K562 (cell line): ENCODE data around the gene ANO9. TPM values are rescaled to one million over a fixed set of nuclear protein-coding genes. Genes with fewer than 3 reads are reported as not detected.

ENCODE experiments used
- ATAC-seq: fragments of 200-7000 bp; cut with Tn5 transposase; 3 replicates; pipeline ENCODE4 v1.9.1; 2020; ENCODE audit warnings: moderate library complexity
- BruUV-seq: library from RNA; stranded (reverse); fragments of 400-500 nt; replicated peaks from 2 replicates; lab custom pipeline; 2021; lab: Mats Ljungman, UMichigan
- CTCF ChIA-PET: fragments of 300-600 bp; formaldehyde crosslinking; extraction: SDS; loops from one replicate; lab custom pipeline; 2021; ENCODE audit warnings: low intra/inter-chr PET ratio; lab: Yijun Ruan, JAX
- POLR2A ChIA-PET: fragments of 300-600, 350-650 bp; sonication (Branson Sonifier 250); formaldehyde crosslinking; extraction: SDS; loops from one replicate; lab custom pipeline; 2021; ENCODE audit warnings: antibody characterized with exemption, inconsistent platforms; lab: Yijun Ruan, JAX
- DNase-seq, 4 experiments: peaks; one replicate each; pipeline versions ENCODE4 v3.0.0 to v3.0.0-alpha.2; 2011 to 2018; ENCODE audit warnings: low spot score in 3 of 4, mixed read lengths in 3 of 4; ENCODE audit errors: extremely low read depth in 1 of 4
- FAIRE-seq: peaks from 2 replicates; lab custom pipeline; 2011; peaks lifted over from hg19 to GRCh38; lab: Jason Lieb, UNC
- H2AFZ ChIP-seq: 2 replicates; pipeline ENCODE4 v1.6.0; 2011; ENCODE audit warnings: low read depth, low read length, control low read depth, inconsistent platforms
- H3K27ac ChIP-seq: fragments of 200-600 bp; 3 replicates; pipeline ENCODE4 v1.8.0; 2011; ENCODE audit warnings: low read depth, mild to moderate bottlenecking, control low read depth, inconsistent platforms, low read length, moderate library complexity, mixed read lengths; ENCODE audit errors: extremely low read depth
- H3K27me3 ChIP-seq, 2 experiments: fragments of 300-600 bp in 1 of 2; 2 replicates in 1 of 2; 3 replicates in 1 of 2; pipeline versions ENCODE4 v1.6.0 to v1.8.0; 2011; ENCODE audit warnings: inconsistent platforms in 2 of 2, low read length in 2 of 2, mild to moderate bottlenecking in 1 of 2, mixed read lengths in 1 of 2, moderate library complexity in 1 of 2; ENCODE audit not compliant: control insufficient read depth in 2 of 2, insufficient read depth in 2 of 2
- H3K36me3 ChIP-seq: fragments of 300-600 bp; 3 replicates; pipeline ENCODE4 v1.8.0; 2011; ENCODE audit warnings: mild to moderate bottlenecking, low read length, inconsistent platforms; ENCODE audit not compliant: control insufficient read depth, insufficient read depth
- H3K4me1 ChIP-seq, 2 experiments: fragments of 200-600 bp in 1 of 2; replicated peaks in 1 of 2; 2 replicates in 1 of 2; 3 replicates in 1 of 2; pipeline versions ENCODE4 v1.5.1 to v1.8.0; 2011; ENCODE audit warnings: inconsistent platforms in 2 of 2, low read length in 2 of 2, mild to moderate bottlenecking in 1 of 2, mixed read lengths in 1 of 2, moderate library complexity in 1 of 2; ENCODE audit not compliant: control insufficient read depth in 2 of 2, insufficient read depth in 2 of 2
- H3K4me2 ChIP-seq: 2 replicates; pipeline ENCODE4 v1.6.1; 2011; ENCODE audit warnings: low read length, control low read depth, inconsistent platforms, mixed read lengths; ENCODE audit not compliant: insufficient read depth
- H3K4me3 ChIP-seq: fragments of 200-600 bp; sonication (generic), shearing (Covaris generic); 2 replicates; pipeline ENCODE4 v1.5.1; 2016; ENCODE audit warnings: control low read depth, inconsistent platforms
- H3K79me2 ChIP-seq: fragments of 200-600 bp; 3 replicates; pipeline ENCODE4 v1.8.0; 2011; ENCODE audit warnings: low read length, inconsistent platforms; ENCODE audit not compliant: control insufficient read depth, insufficient read depth
- H3K9ac ChIP-seq, 2 experiments: 2 replicates each; pipeline versions ENCODE4 v1.6.0 to v1.6.1; 2011; ENCODE audit warnings: low read depth in 2 of 2, low read length in 2 of 2, control low read depth in 1 of 2, inconsistent platforms in 1 of 2, mild to moderate bottlenecking in 1 of 2, mixed read lengths in 1 of 2; ENCODE audit not compliant: insufficient read depth in 1 of 2
- H3K9me1 ChIP-seq: one replicate; pipeline ENCODE4 v1.6.0; 2011; ENCODE audit warnings: inconsistent platforms, mild to moderate bottlenecking, low read length, moderate library complexity; ENCODE audit not compliant: control insufficient read depth, insufficient read depth
- H3K9me3 ChIP-seq: replicated peaks from 2 replicates; pipeline ENCODE4 v1.5.1; 2011; ENCODE audit warnings: low read depth, low read length, inconsistent platforms; ENCODE audit not compliant: control insufficient read depth, insufficient read depth
- H4K20me1 ChIP-seq: replicated peaks from 2 replicates; pipeline ENCODE4 v1.6.1; 2011; ENCODE audit warnings: low read length, inconsistent platforms, mixed read lengths; ENCODE audit not compliant: control insufficient read depth, insufficient read depth
- DEAF1 ChIP-seq: fragments of 450-650 bp; formaldehyde crosslinking; IDR thresholded peaks from 2 replicates; pipeline ENCODE4 v1.4.0; 2020; ENCODE audit warnings: mild to moderate bottlenecking, moderate library complexity
- POLR2G ChIP-seq: fragments of 200-400 bp; formaldehyde crosslinking; IDR thresholded peaks from 2 replicates; pipeline ENCODE4 v1.6.1; 2017; ENCODE audit warnings: low read depth, mild to moderate bottlenecking, antibody characterized with exemption, low read length, moderate library complexity
- WGBS: fragments of 100-300 bp; shearing (Covaris generic); methylation state at CpG from one replicate; pipeline ENCODE4 v1.1.6; 2016; ENCODE audit warnings: low coverage, mixed read lengths; ENCODE audit not compliant: insufficient coverage; ENCODE audit errors: missing lambda C conversion rate; 5-methylcytosine and 5-hydroxymethylcytosine counted together
- in situ Hi-C: fragments of 300-500 bp; cut with MboI; formaldehyde crosslinking; loops from 4 replicates; pipeline ENCODE4 v1.15.0; 2018; ENCODE audit warnings: inconsistent platforms, mixed read lengths
- intact Hi-C: fragments of 100-400 bp; cut with micrococcal nuclease; formaldehyde crosslinking; loops from 2 replicates; pipeline ENCODE4 v1.14.2; 2022
- polyA plus RNA-seq, 8 experiments: library from polyadenylated mRNA; depleted of rRNA in 4 of 8; stranded (reverse) in 5 of 8; unstranded in 3 of 8; fragments of >200 nt; fragmentation: Nextera tagmentation in 2 of 8; fragmentation: Illumina TruSeq in 1 of 8; extraction: Ambion mirVana in 2 of 8; extraction: Trizol in 1 of 8; gene quantifications; 2 replicates each; pipeline versions ENCODE4 v1.2.1 to v1.2.3, GENCODE V29; 2011 to 2014; ENCODE audit warnings: inconsistent platforms in 1 of 8, missing spikeins in 1 of 8
- total RNA-seq, 7 experiments: library from RNA; depleted of rRNA in 6 of 7; stranded (reverse); fragments of >200 nt in 6 of 7; fragmentation: Illumina TruSeq in 2 of 7; extraction: Trizol in 2 of 7; gene quantifications; 2 replicates each; pipeline versions ENCODE4 v1.2.1 to v1.2.3, GENCODE V29; 2011 to 2021; ENCODE audit warnings: low replicate concordance in 1 of 7

ANO9 gene
- total and polyA plus RNA-seq, 9 of the 15 experiments (the other 6 are each of a cell fraction or from before 2014, with no cell fraction given), result 0.20 to 14.5 (median 4.5) TPM

GRCh38 chr11:409600-410483, 32.0 kb downstream of the ANO9 start:
- Histone ChIP-seq H4K20me1 (no peaks in the 10 kb centered on the region), H3K79me2 (peaks cover 11% of the 10 kb centered on the region; the same call in 2 of the 3 replicates), H3K4me1 (peaks cover 6 to 64% of the 10 kb centered on the region in 2 experiments; a peak in 4 of 5 replicates), H3K36me3 (peaks cover 12% of the 10 kb centered on the region; the same call in 1 of the 3 replicates), H3K9me3 (no peaks in the 10 kb centered on the region), H3K27ac (no peak overlapping the region), H3K4me2 (no peak overlapping the region), H2AFZ (no peak overlapping the region), H3K9ac (peak overlapping the region in 1 of 2 experiments; percentile 74; a peak in 2 of 4 replicates), H3K27me3 (no peaks in the 10 kb centered on the region), H3K4me3 (no peak overlapping the region), H3K9me1 (no peaks in the 10 kb centered on the region)
- no peak for FAIRE-seq
- in situ Hi-C loops (no loop called here), intact Hi-C loops (no loop called here)
- DNase-seq, result no peak
- POLR2A ChIA-PET, result interaction anchor here (0.6 kb wide), 1 partner anchor 97 kb away, joined by 3 read pairs; the partner anchor contains the start of gene RNH1
- no peak for ATAC-seq
- CTCF ChIA-PET, result no interaction called here
- no TSS peak for BruUV-seq
- WGBS, result 42% methylated on average over 14 of the region's 18 CpGs
- TF ChIP-seq POLR2G, result peak; percentile 22; the same call in 1 of the 2 replicates
- TF ChIP-seq DEAF1 (CRISPR knock-in tag), result no peak
